Transverse colon (tissue), 3 donors: ENCODE measurements around the gene ABCC1.

Experiments used
- POLR2A ChIP-seq: fragments of 450-650 bp; IDR thresholded peaks from one replicate; pipeline ENCODE4 v1.6.1; 2016; ENCODE audit warnings: antibody characterized with exemption, mild to moderate bottlenecking, moderate library complexity
- TF ChIP-seq, protein P1 (sequence below), 5 experiments: fragments of 200-600 bp in 3 of 5; fragments of 450-650 bp in 2 of 5; sonication (generic) in 3 of 5; IDR thresholded peaks; 1 replicate in 2 of 5; 2 replicates in 3 of 5; pipeline ENCODE4 v1.5.1; 2016 to 2017; ENCODE audit warnings: antibody characterized with exemption in 5 of 5, inconsistent platforms in 3 of 5, mild to moderate bottlenecking in 2 of 5, moderate library complexity in 1 of 5

GRCh38 chr16:16121185-16121727, 171.8 kb downstream of the ABCC1 start:
- TF ChIP-seq POLR2A, result no peak
- TF ChIP-seq, protein P1, sequence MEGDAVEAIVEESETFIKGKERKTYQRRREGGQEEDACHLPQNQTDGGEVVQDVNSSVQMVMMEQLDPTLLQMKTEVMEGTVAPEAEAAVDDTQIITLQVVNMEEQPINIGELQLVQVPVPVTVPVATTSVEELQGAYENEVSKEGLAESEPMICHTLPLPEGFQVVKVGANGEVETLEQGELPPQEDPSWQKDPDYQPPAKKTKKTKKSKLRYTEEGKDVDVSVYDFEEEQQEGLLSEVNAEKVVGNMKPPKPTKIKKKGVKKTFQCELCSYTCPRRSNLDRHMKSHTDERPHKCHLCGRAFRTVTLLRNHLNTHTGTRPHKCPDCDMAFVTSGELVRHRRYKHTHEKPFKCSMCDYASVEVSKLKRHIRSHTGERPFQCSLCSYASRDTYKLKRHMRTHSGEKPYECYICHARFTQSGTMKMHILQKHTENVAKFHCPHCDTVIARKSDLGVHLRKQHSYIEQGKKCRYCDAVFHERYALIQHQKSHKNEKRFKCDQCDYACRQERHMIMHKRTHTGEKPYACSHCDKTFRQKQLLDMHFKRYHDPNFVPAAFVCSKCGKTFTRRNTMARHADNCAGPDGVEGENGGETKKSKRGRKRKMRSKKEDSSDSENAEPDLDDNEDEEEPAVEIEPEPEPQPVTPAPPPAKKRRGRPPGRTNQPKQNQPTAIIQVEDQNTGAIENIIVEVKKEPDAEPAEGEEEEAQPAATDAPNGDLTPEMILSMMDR (IDR thresholded peaks at IDR 0.05), result no peak
